ENCODE measurements around the gene PTPRE. TPM values are rescaled to one million over a fixed set of nuclear protein-coding genes. Genes with fewer than 3 reads are reported as not detected.

The PTPRE gene
- total RNA-seq, 3 donors from 2014 or later: 11.8 to 42.9 (median 25.6) TPM

DNA sequence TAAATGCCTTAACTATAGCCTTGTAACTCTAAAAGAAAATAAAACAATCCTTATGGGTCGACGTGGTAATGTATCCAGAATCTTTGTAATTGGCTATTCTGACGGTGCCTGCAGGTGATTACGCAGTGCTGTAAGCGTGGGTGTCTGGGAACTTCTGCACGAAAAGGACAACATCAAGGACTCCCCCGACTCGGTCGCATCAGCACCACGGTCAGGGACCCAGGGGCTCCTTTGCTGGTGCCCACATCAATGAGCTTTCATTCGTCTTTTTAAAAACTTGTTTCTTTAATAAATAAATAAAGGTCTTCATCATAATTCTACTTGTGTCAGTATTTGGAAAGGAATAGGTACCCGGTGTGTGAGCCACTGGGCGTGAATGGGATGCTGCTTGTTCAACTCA, 206.1 kb downstream of the PTPRE start:
- Histone ChIP-seq H3K4me3 (no peak overlapping the region), H3K27ac (no peak overlapping the region), H3K27me3 (no peaks in the 10 kb centered on the region), H3K4me1 (no peaks in the 10 kb centered on the region), H3K36me3 (no peaks in the 10 kb centered on the region), H3K9me3 (no peaks in the 10 kb centered on the region)
- TF ChIP-seq POLR2AphosphoS5 (IDR thresholded peaks at IDR 0.05) (no peak), CTCF (IDR thresholded peaks at IDR 0.05) (no peak), POLR2A (IDR thresholded peaks at IDR 0.05) (no peak)
- DNase-seq (ENCODE audit: low spot score in 2 of 2): no peak
- intact Hi-C loops (cut with DNase I; ENCODE audit: low total_unique reads): no loop called here

DNA sequence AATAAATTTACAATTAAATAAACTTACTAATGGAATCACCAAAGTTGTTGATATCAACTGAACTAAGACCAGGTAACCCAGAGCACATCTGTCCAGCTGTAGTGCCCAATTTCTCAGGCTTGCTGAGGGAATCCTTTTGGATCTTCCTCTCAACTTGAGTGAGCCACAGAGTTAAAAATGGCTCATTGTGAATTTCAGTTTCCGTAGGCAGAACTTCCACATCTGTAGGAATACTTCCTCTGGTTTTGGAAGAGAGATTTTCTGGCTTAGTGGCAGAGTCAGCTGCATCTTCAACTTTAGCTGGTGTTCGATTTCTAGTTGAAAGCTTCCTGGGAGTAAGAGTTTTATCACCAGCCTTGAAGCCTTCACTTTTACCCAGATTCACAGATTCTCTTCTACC, 208.0 kb downstream of the PTPRE start:
- Histone ChIP-seq H3K27me3 (no peaks in the 10 kb centered on the region), H3K4me1 (no peaks in the 10 kb centered on the region), H3K27ac (no peak overlapping the region), H3K4me3 (no peak overlapping the region), H3K9me3 (no peaks in the 10 kb centered on the region), H3K36me3 (no peaks in the 10 kb centered on the region)
- DNase-seq (ENCODE audit: low spot score in 2 of 2): no peak
- intact Hi-C loops (cut with DNase I; ENCODE audit: low total_unique reads): no loop called here
- TF ChIP-seq CTCF (IDR thresholded peaks at IDR 0.05): no peak
- no peak for TF ChIP-seq POLR2AphosphoS5 (IDR thresholded peaks at IDR 0.05)
- TF ChIP-seq POLR2A (IDR thresholded peaks at IDR 0.05): no peak

GRCh38 chr10:128115356-128115755, 208.5 kb downstream of the PTPRE start:
- Histone ChIP-seq H3K36me3 (no peaks in the 10 kb centered on the region), H3K4me3 (no peak overlapping the region), H3K9me3 (no peaks in the 10 kb centered on the region), H3K4me1 (no peaks in the 10 kb centered on the region), H3K27me3 (no peaks in the 10 kb centered on the region), H3K27ac (no peak overlapping the region)
- no peak for DNase-seq (ENCODE audit: low spot score in 2 of 2)
- no peak for TF ChIP-seq CTCF (IDR thresholded peaks at IDR 0.05)
- TF ChIP-seq POLR2AphosphoS5 (IDR thresholded peaks at IDR 0.05): no peak
- no peak for TF ChIP-seq POLR2A (IDR thresholded peaks at IDR 0.05)
- intact Hi-C loops (cut with DNase I; ENCODE audit: low total_unique reads): no loop called here

- H3K9me3 ChIP-seq: no peaks in the 10 kb centered on the region
- H3K36me3 ChIP-seq: no peaks in the 10 kb centered on the region
- H3K27me3 ChIP-seq: no peaks in the 10 kb centered on the region
- H3K4me3 ChIP-seq: no peak overlapping the region
- TF ChIP-seq CTCF (IDR thresholded peaks at IDR 0.05): no peak
- no peak for TF ChIP-seq POLR2A (IDR thresholded peaks at IDR 0.05)
- no peak for TF ChIP-seq POLR2AphosphoS5 (IDR thresholded peaks at IDR 0.05)
- no peak overlapping the region for H3K27ac ChIP-seq
- intact Hi-C loops (cut with DNase I; ENCODE audit: low total_unique reads): no loop called here
- H3K4me1 ChIP-seq: no peaks in the 10 kb centered on the region
- DNase-seq (ENCODE audit: low spot score in 2 of 2): no peak
Measured at GRCh38 chr10:128116187-128116586, 209.3 kb downstream of the PTPRE start.

GRCh38 chr10:128116851-128117615, 210.1 kb downstream of the PTPRE start:
- Histone ChIP-seq H3K4me1 (no peaks in the 10 kb centered on the region), H3K36me3 (no peaks in the 10 kb centered on the region), H3K9me3 (no peaks in the 10 kb centered on the region), H3K27me3 (peaks cover 0 to 2% of the 10 kb centered on the region in 2 donors), H3K27ac (no peak overlapping the region), H3K4me3 (no peak overlapping the region)
- intact Hi-C loops (cut with DNase I; ENCODE audit: low total_unique reads): no loop called here
- no peak for DNase-seq (ENCODE audit: low spot score in 2 of 2)
- no peak for TF ChIP-seq POLR2A (IDR thresholded peaks at IDR 0.05)
- no peak for TF ChIP-seq CTCF (IDR thresholded peaks at IDR 0.05)
- no peak for TF ChIP-seq POLR2AphosphoS5 (IDR thresholded peaks at IDR 0.05)

Data from breast epithelium (tissue), 4 donors.